ENCODE results near the gene TCF21.

DNA sequence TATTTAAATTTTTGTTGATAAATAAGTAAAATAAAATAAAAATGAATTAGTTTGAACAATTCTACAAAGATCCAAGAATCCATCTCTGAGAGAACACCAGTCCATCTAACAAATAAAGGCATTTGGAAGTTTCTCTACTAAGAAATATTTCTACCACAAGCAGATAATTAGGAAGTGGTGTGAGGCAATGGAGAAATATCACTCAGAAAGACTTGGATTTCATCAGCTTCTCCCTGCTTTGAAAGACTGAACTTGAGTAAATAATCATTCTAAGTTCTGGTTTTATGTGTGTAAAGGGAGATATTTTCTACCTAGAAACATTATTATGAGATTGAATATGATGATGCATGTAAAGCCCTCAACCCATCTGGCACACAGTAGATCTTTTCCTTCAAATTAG, 17.8 kb upstream of the TCF21 start:
- TF ChIP-seq, protein P1, sequence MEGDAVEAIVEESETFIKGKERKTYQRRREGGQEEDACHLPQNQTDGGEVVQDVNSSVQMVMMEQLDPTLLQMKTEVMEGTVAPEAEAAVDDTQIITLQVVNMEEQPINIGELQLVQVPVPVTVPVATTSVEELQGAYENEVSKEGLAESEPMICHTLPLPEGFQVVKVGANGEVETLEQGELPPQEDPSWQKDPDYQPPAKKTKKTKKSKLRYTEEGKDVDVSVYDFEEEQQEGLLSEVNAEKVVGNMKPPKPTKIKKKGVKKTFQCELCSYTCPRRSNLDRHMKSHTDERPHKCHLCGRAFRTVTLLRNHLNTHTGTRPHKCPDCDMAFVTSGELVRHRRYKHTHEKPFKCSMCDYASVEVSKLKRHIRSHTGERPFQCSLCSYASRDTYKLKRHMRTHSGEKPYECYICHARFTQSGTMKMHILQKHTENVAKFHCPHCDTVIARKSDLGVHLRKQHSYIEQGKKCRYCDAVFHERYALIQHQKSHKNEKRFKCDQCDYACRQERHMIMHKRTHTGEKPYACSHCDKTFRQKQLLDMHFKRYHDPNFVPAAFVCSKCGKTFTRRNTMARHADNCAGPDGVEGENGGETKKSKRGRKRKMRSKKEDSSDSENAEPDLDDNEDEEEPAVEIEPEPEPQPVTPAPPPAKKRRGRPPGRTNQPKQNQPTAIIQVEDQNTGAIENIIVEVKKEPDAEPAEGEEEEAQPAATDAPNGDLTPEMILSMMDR (IDR thresholded peaks at IDR 0.05 in 8 of 11, conservative IDR thresholded peaks at IDR 0.05 in 3 of 11) = no peak
- TF ChIP-seq POLR2AphosphoS5 (IDR thresholded peaks at IDR 0.05) = no peak
